BE2C (cell line): ENCODE results near the gene LCE3A. TPM values are rescaled to one million over a fixed set of nuclear protein-coding genes. Genes with fewer than 3 reads are reported as not detected.
"Not testable (repeated sequence)": the region's sequence is repeated elsewhere in the genome, so short reads cannot be mapped to it uniquely, and the experiment has no call there.

ENCODE experiments used
- DNase-seq: peaks from one replicate; pipeline ENCODE4 v3.0.0-alpha.2; 2020
- H3K27me3 ChIP-seq: fragments of 250-450 bp; sonication (Bioruptor Pico); 2 replicates; pipeline ENCODE4 v1.5.1; 2020; ENCODE audit warnings: mild to moderate bottlenecking
- H3K36me3 ChIP-seq: fragments of 250-450 bp; sonication (Bioruptor Pico); 2 replicates; pipeline ENCODE4 v1.5.1; 2020; ENCODE audit warnings: mild to moderate bottlenecking
- H3K4me1 ChIP-seq: fragments of 250-450 bp; sonication (Bioruptor Pico); 2 replicates; pipeline ENCODE4 v1.5.1; 2020
- H3K4me3 ChIP-seq: 2 replicates; pipeline ENCODE4 v1.5.1; 2011; ENCODE audit warnings: low read depth, low read length
- H3K9me3 ChIP-seq: fragments of 250-450 bp; sonication (Bioruptor Pico); 2 replicates; pipeline ENCODE4 v1.5.1; 2020
- CTCF ChIP-seq: IDR thresholded peaks from 2 replicates; pipeline ENCODE4 v1.5.1; 2012; ENCODE audit warnings: mild to moderate bottlenecking, low read depth, low read length
- polyA plus RNA-seq: library from polyadenylated mRNA; unstranded; fragments of >200 nt; gene quantifications from one replicate; pipeline ENCODE4 v1.2.1, GENCODE V29; 2012; ENCODE audit warnings: low read depth, missing spikeins; ENCODE audit not compliant: insufficient read length, insufficient read depth

Gene LCE3A
- polyA plus RNA-seq = not detected

- no peaks in the 10 kb centered on the region for H3K9me3 ChIP-seq
- no peaks in the 10 kb centered on the region for H3K27me3 ChIP-seq
- no peaks in the 10 kb centered on the region for H3K36me3 ChIP-seq
- no peak within 1 kb of the TSS for H3K4me3 ChIP-seq
- no peak for TF ChIP-seq CTCF
- H3K4me1 ChIP-seq = no peaks in the 10 kb centered on the region
- DNase-seq = no peak
Observed at GRCh38 chr1:152622803-152623202, at the start of gene LCE3A. LCE3A (minus strand) TSS chr1:152623103; CDS start chr1:152623103, 0 bp downstream.

GRCh38 chr1:152667648-152668047 is 44.7 kb upstream of the LCE3A start:
- Histone ChIP-seq H3K4me1 (no peaks in the 10 kb centered on the region), H3K4me3 (no peak overlapping the region), H3K27me3 (no peaks in the 10 kb centered on the region; the same call in 1 of the 2 replicates), H3K9me3 (no peaks in the 10 kb centered on the region), H3K36me3 (no peaks in the 10 kb centered on the region)
- no peak for DNase-seq
- TF ChIP-seq CTCF = no peak

GRCh38 chr1:152666171-152666570 is 43.3 kb upstream of the LCE3A start:
- not testable (repeated sequence) for DNase-seq, H3K9me3 ChIP-seq, H3K27me3 ChIP-seq, H3K4me1 ChIP-seq, H3K4me3 ChIP-seq, H3K36me3 ChIP-seq

- no peak for DNase-seq
- no peaks in the 10 kb centered on the region for H3K9me3 ChIP-seq
- no peak within 1 kb of the TSS for H3K4me3 ChIP-seq
- no peaks in the 10 kb centered on the region; the same call in 1 of the 2 replicates for H3K27me3 ChIP-seq
- TF ChIP-seq CTCF = no peak
- H3K4me1 ChIP-seq = no peaks in the 10 kb centered on the region
- H3K36me3 ChIP-seq = no peaks in the 10 kb centered on the region
Observed at GRCh38 chr1:152663098-152663497, 40.2 kb upstream of the LCE3A start, which contains the start of gene LCE2D. LCE2D (plus strand) TSS chr1:152663380; CDS start chr1:152664106, 726 bp downstream.

GRCh38 chr1:152658649-152659048 is 35.7 kb upstream of the LCE3A start:
- Histone ChIP-seq H3K36me3 (no peaks in the 10 kb centered on the region), H3K4me3 (no peak overlapping the region), H3K9me3 (no peaks in the 10 kb centered on the region), H3K4me1 (no peaks in the 10 kb centered on the region), H3K27me3 (no peaks in the 10 kb centered on the region)
- no peak for TF ChIP-seq CTCF
- no peak for DNase-seq

GRCh38 chr1:152657677-152658076 is 34.8 kb upstream of the LCE3A start:
- Histone ChIP-seq H3K36me3 (no peaks in the 10 kb centered on the region), H3K4me1 (no peaks in the 10 kb centered on the region), H3K4me3 (no peak overlapping the region), H3K27me3 (no peaks in the 10 kb centered on the region), H3K9me3 (no peaks in the 10 kb centered on the region)
- no peak for TF ChIP-seq CTCF
- no peak for DNase-seq

- Histone ChIP-seq H3K27me3 (no peaks in the 10 kb centered on the region), H3K9me3 (no peaks in the 10 kb centered on the region), H3K36me3 (no peaks in the 10 kb centered on the region), H3K4me1 (no peaks in the 10 kb centered on the region), H3K4me3 (no peak overlapping the region)
- TF ChIP-seq CTCF = no peak
- DNase-seq = no peak
Observed at GRCh38 chr1:152656459-152656858, 33.6 kb upstream of the LCE3A start.
